ENCODE measurements around the gene ZNF91. TPM values are rescaled to one million over a fixed set of nuclear protein-coding genes. Genes with fewer than 3 reads are reported as not detected.

ZNF91 gene
- polyA plus RNA-seq, 1 donor (not counting 4 experiments of a cell fraction or from before 2014, with no cell fraction given) = 14.1 TPM

DNA sequence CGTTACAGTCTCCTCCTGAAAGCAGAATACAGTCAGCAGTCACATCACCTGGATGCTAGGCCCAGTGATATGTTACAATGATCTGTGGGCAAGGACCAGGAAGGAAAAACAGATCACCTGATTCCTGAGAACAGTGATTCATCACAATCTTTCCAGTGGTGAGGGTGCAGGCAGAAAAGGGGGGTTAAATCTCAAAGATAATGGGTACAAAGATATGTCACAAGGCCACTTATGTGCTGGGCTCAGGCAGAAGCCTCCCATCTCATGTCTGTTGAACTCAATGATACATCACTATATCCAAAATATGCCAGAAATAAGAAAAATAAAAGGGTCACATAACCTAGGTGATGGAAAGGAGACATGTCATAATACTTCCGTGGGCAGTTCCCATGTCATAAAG, 10.8 kb upstream of the ZNF91 start:
- Histone ChIP-seq H3K9ac (ENCODE audit: control insufficient read depth, extremely low read depth, insufficient read depth, low read length) (no peak overlapping the region), H3K27me3 (ENCODE audit: control insufficient read depth, extremely low read depth, insufficient read depth, low read length) (no peaks in the 10 kb centered on the region), H3K4me3 (ENCODE audit: control insufficient read depth in 2 of 3, extremely low read depth in 1 of 3, insufficient read depth in 2 of 3, low read depth in 1 of 3, low read length in 3 of 3) (no peak overlapping the region), H3K36me3 (ENCODE audit: control insufficient read depth in 2 of 2, extremely low read depth in 1 of 2, insufficient read depth in 2 of 2, low read length in 2 of 2) (no peaks in the 10 kb centered on the region), H2AFZ (ENCODE audit: control insufficient read depth, low read length) (no peak overlapping the region), H3K79me2 (ENCODE audit: control insufficient read depth, insufficient read depth, low read length) (no peaks in the 10 kb centered on the region), H3K4me2 (ENCODE audit: control insufficient read depth, extremely low read depth, insufficient read depth, low read depth, low read length) (no peak overlapping the region), H3K4me1 (ENCODE audit: control insufficient read depth, extremely low read depth, insufficient read depth, low read length) (no peaks in the 10 kb centered on the region), H3K9me1 (ENCODE audit: control insufficient read depth, extremely low read depth, insufficient read depth, low read length) (no peaks in the 10 kb centered on the region), H4K20me1 (ENCODE audit: control insufficient read depth, extremely low read depth, insufficient read depth, low read length) (no peaks in the 10 kb centered on the region), H3K9me3 (ENCODE audit: control insufficient read depth, low read depth, low read length) (no peaks in the 10 kb centered on the region), H3K27ac (ENCODE audit: control insufficient read depth, insufficient read depth, low read length) (no peak overlapping the region)
- FAIRE-seq (no peak), DNase-seq (ENCODE audit: low read depth, low spot score) (no peak)
- dilution Hi-C loops (cut with MboI; ENCODE audit: extremely low pct_ligation_motif_present, low sequenced_read_pairs) = no loop called here
- no peak for TF ChIP-seq EZH2 (IDR thresholded peaks at IDR 0.05; ENCODE audit: low read length)
- TF ChIP-seq, protein P1, sequence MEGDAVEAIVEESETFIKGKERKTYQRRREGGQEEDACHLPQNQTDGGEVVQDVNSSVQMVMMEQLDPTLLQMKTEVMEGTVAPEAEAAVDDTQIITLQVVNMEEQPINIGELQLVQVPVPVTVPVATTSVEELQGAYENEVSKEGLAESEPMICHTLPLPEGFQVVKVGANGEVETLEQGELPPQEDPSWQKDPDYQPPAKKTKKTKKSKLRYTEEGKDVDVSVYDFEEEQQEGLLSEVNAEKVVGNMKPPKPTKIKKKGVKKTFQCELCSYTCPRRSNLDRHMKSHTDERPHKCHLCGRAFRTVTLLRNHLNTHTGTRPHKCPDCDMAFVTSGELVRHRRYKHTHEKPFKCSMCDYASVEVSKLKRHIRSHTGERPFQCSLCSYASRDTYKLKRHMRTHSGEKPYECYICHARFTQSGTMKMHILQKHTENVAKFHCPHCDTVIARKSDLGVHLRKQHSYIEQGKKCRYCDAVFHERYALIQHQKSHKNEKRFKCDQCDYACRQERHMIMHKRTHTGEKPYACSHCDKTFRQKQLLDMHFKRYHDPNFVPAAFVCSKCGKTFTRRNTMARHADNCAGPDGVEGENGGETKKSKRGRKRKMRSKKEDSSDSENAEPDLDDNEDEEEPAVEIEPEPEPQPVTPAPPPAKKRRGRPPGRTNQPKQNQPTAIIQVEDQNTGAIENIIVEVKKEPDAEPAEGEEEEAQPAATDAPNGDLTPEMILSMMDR (optimal IDR thresholded peaks at IDR 0.05 in 1 of 3, IDR thresholded peaks at IDR 0.05 in 1 of 3, conservative IDR thresholded peaks at IDR 0.05 in 1 of 3; ENCODE audit: extremely low read depth in 1 of 3, insufficient read depth in 2 of 3, low read length in 3 of 3) = no peak

DNA sequence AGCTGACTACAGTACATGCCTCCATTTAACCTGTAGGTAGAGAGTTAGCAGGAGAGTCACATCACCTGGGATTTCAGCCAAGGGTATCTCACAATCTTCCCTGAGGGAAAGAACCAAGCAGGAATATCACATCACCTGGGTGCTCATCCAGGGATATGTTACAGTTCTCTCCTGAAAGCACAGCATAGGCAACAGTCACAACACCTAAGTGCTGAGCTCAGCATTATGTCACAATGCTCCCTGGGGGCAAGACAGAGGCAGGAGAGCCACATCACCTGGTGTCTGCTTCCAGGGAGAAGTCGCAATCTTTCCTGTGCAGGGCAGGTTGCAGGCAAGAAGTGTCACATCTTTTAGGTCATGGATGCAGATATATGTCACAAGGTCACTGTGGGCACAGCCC, 9.4 kb upstream of the ZNF91 start:
- Histone ChIP-seq H3K27me3 (ENCODE audit: control insufficient read depth, extremely low read depth, insufficient read depth, low read length) (no peaks in the 10 kb centered on the region), H3K4me1 (ENCODE audit: control insufficient read depth, extremely low read depth, insufficient read depth, low read length) (no peaks in the 10 kb centered on the region), H3K4me2 (ENCODE audit: control insufficient read depth, extremely low read depth, insufficient read depth, low read depth, low read length) (no peak overlapping the region), H4K20me1 (ENCODE audit: control insufficient read depth, extremely low read depth, insufficient read depth, low read length) (no peaks in the 10 kb centered on the region), H3K4me3 (ENCODE audit: control insufficient read depth in 2 of 3, extremely low read depth in 1 of 3, insufficient read depth in 2 of 3, low read depth in 1 of 3, low read length in 3 of 3) (no peak overlapping the region), H3K27ac (ENCODE audit: control insufficient read depth, insufficient read depth, low read length) (no peak overlapping the region), H3K79me2 (ENCODE audit: control insufficient read depth, insufficient read depth, low read length) (no peaks in the 10 kb centered on the region), H3K9ac (ENCODE audit: control insufficient read depth, extremely low read depth, insufficient read depth, low read length) (no peak overlapping the region), H3K9me1 (ENCODE audit: control insufficient read depth, extremely low read depth, insufficient read depth, low read length) (no peaks in the 10 kb centered on the region), H2AFZ (ENCODE audit: control insufficient read depth, low read length) (no peak overlapping the region), H3K36me3 (ENCODE audit: control insufficient read depth in 2 of 2, extremely low read depth in 1 of 2, insufficient read depth in 2 of 2, low read length in 2 of 2) (no peaks in the 10 kb centered on the region), H3K9me3 (ENCODE audit: control insufficient read depth, low read depth, low read length) (no peaks in the 10 kb centered on the region)
- TF ChIP-seq, protein P1 (optimal IDR thresholded peaks at IDR 0.05 in 1 of 3, IDR thresholded peaks at IDR 0.05 in 1 of 3, conservative IDR thresholded peaks at IDR 0.05 in 1 of 3; ENCODE audit: extremely low read depth in 1 of 3, insufficient read depth in 2 of 3, low read length in 3 of 3) = no peak
- no peak for TF ChIP-seq EZH2 (IDR thresholded peaks at IDR 0.05; ENCODE audit: low read length)
- FAIRE-seq = no peak
- DNase-seq (ENCODE audit: low read depth, low spot score) = no peak
- dilution Hi-C loops (cut with MboI; ENCODE audit: extremely low pct_ligation_motif_present, low sequenced_read_pairs) = no loop called here
